Ishikawa (cell line): ENCODE data around the gene TBC1D17.

Source experiments
- CEBPB ChIP-seq: IDR thresholded peaks from 2 replicates; pipeline ENCODE4 v1.6.1; 2012
- CREB1 ChIP-seq: IDR thresholded peaks from 2 replicates; pipeline ENCODE4 v1.6.1; 2012; ENCODE audit warnings: low read depth
- EGR1 ChIP-seq: IDR thresholded peaks from 2 replicates; pipeline ENCODE4 v1.6.1; 2012
- NFIC ChIP-seq: IDR thresholded peaks from 2 replicates; pipeline ENCODE4 v1.6.1; 2012
- RAD21 ChIP-seq: IDR thresholded peaks from 2 replicates; pipeline ENCODE4 v1.6.1; 2012; ENCODE audit warnings: low read depth
- TAF1 ChIP-seq: IDR thresholded peaks from 2 replicates; pipeline ENCODE4 v1.6.1; 2012; ENCODE audit warnings: low read depth, mild to moderate bottlenecking
- TCF12 ChIP-seq: IDR thresholded peaks from 2 replicates; pipeline ENCODE4 v1.6.1; 2012; ENCODE audit warnings: low read depth
- TEAD4 ChIP-seq: IDR thresholded peaks from 2 replicates; pipeline ENCODE4 v1.6.1; 2012
- YY1 ChIP-seq: IDR thresholded peaks from 2 replicates; pipeline ENCODE4 v1.6.1; 2012; ENCODE audit warnings: low read depth
- ZBTB7A ChIP-seq: IDR thresholded peaks from 2 replicates; pipeline ENCODE4 v1.6.1; 2012; ENCODE audit warnings: low read depth
- TF ChIP-seq, protein P1 (sequence below): IDR thresholded peaks from 2 replicates; pipeline ENCODE4 v1.6.1; 2012
- TF ChIP-seq, protein P2 (sequence below): IDR thresholded peaks from 2 replicates; pipeline ENCODE4 v1.6.1; 2012; ENCODE audit warnings: low read depth, mild to moderate bottlenecking
- TF ChIP-seq, protein P3 (sequence below): IDR thresholded peaks from 2 replicates; pipeline ENCODE4 v1.6.1; 2012

DNA sequence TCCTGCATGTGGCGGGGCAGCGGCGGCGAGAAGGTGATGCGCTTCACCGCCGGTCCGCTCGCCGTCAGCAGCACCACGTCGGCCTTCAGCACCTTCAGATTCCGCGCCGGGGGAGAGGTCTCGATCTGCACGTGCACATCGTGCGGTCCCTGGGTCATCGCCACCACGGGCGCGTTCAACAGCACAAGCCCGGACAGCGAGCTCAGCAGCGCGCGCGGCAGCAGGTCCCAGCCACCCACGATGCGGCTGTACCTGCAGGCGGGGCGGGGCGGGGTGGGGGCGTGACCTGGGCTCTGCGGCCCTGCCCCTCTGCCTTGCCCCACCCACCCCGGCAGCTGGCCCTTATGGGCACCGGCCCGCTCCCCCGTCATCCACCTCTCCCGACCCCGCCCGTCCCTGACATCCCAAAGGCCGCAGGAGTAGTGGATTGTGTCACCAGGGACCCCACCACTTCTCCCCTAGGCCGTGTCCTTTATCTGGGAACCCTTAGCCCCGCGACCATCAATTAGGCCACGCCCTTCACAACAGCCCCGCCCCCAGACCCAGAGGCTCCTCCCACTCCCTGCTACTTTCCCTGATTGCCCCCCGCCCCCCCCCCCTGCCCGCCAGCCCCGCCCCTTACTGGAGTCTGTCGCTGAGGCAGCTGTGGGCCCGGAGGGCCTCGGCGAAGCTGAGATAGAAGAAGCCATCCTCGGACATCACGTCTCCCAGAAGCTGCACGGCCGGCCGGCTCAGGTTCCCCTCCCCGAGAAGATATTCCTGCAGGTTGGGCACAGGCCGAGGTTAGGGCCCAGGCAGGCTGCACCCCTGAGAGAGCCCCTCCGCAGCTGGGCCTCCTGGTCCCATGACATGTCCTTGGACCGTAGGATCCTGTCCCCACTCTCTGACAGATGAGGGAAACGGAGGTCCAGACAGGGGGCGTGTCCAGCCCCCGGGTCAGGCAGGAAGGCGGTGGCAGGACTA is 13.1 kb downstream of the TBC1D17 start:
- TF ChIP-seq, protein P1, sequence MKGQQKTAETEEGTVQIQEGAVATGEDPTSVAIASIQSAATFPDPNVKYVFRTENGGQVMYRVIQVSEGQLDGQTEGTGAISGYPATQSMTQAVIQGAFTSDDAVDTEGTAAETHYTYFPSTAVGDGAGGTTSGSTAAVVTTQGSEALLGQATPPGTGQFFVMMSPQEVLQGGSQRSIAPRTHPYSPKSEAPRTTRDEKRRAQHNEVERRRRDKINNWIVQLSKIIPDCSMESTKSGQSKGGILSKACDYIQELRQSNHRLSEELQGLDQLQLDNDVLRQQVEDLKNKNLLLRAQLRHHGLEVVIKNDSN: no peak
- TF ChIP-seq TAF1: no peak
- TF ChIP-seq RAD21: no peak
- TF ChIP-seq YY1: no peak
- TF ChIP-seq EGR1: 0 out of 2 replicates have a peak, but pooled peaks have one; percentile 5
- no peak for TF ChIP-seq CEBPB
- TF ChIP-seq, protein P2, sequence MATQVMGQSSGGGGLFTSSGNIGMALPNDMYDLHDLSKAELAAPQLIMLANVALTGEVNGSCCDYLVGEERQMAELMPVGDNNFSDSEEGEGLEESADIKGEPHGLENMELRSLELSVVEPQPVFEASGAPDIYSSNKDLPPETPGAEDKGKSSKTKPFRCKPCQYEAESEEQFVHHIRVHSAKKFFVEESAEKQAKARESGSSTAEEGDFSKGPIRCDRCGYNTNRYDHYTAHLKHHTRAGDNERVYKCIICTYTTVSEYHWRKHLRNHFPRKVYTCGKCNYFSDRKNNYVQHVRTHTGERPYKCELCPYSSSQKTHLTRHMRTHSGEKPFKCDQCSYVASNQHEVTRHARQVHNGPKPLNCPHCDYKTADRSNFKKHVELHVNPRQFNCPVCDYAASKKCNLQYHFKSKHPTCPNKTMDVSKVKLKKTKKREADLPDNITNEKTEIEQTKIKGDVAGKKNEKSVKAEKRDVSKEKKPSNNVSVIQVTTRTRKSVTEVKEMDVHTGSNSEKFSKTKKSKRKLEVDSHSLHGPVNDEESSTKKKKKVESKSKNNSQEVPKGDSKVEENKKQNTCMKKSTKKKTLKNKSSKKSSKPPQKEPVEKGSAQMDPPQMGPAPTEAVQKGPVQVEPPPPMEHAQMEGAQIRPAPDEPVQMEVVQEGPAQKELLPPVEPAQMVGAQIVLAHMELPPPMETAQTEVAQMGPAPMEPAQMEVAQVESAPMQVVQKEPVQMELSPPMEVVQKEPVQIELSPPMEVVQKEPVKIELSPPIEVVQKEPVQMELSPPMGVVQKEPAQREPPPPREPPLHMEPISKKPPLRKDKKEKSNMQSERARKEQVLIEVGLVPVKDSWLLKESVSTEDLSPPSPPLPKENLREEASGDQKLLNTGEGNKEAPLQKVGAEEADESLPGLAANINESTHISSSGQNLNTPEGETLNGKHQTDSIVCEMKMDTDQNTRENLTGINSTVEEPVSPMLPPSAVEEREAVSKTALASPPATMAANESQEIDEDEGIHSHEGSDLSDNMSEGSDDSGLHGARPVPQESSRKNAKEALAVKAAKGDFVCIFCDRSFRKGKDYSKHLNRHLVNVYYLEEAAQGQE: no peak
- no peak for TF ChIP-seq NFIC
- TF ChIP-seq TCF12: 0 out of 2 replicates have a peak, but pooled peaks have one; percentile 31
- TF ChIP-seq ZBTB7A: no peak
- TF ChIP-seq, protein P3, sequence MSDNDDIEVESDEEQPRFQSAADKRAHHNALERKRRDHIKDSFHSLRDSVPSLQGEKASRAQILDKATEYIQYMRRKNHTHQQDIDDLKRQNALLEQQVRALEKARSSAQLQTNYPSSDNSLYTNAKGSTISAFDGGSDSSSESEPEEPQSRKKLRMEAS: peak; percentile 84; the same call in 1 of the 2 replicates
- no peak for TF ChIP-seq CREB1
- TF ChIP-seq TEAD4: no peak
